NCI-H1092 treated with DMSO at 0.1 percent for 48 hours (cell line): Measurements from ENCODE around the gene TMEM114.
"Not testable (repeated sequence)": the region's sequence is repeated elsewhere in the genome, so short reads cannot be mapped to it uniquely, and the experiment has no call there.

ENCODE experiments used
- DNase-seq: peaks from one replicate; lab custom pipeline; 2025; lab: John Stamatoyannopoulos, UW

Gene TMEM114

GRCh38 chr16:8572919-8573724 is 17.2 kb downstream of the TMEM114 start:
- no peak for DNase-seq

- peak; percentile 6 for DNase-seq
Measured at GRCh38 chr16:8572063-8572918, 18.0 kb downstream of the TMEM114 start.

GRCh38 chr16:8571061-8571596 is 19.2 kb downstream of the TMEM114 start:
- no peak for DNase-seq

GRCh38 chr16:8570393-8570792 is 19.9 kb downstream of the TMEM114 start:
- not testable (repeated sequence) for DNase-seq

GRCh38 chr16:8569650-8570346 is 20.5 kb downstream of the TMEM114 start:
- DNase-seq = no peak

GRCh38 chr16:8568231-8568617 is 22.1 kb downstream of the TMEM114 start:
- DNase-seq = no peak

- DNase-seq = peak; percentile 77
Measured at GRCh38 chr16:8567355-8568230, 22.7 kb downstream of the TMEM114 start.

- DNase-seq = no peak
Measured at GRCh38 chr16:8565498-8565897, 24.8 kb downstream of the TMEM114 start.

- no peak for DNase-seq
Measured at GRCh38 chr16:8564934-8565345, 25.4 kb downstream of the TMEM114 start.

GRCh38 chr16:8563944-8564540 is 26.3 kb downstream of the TMEM114 start:
- not testable (repeated sequence) for DNase-seq

GRCh38 chr16:8561496-8561895 is 28.8 kb downstream of the TMEM114 start:
- DNase-seq = no peak

- no peak for DNase-seq
Measured at GRCh38 chr16:8555400-8555799, 34.9 kb downstream of the TMEM114 start.

GRCh38 chr16:8554881-8555280 is 35.4 kb downstream of the TMEM114 start:
- no peak for DNase-seq

GRCh38 chr16:8554022-8554421 is 36.3 kb downstream of the TMEM114 start:
- no peak for DNase-seq

GRCh38 chr16:8552487-8553221 is 37.7 kb downstream of the TMEM114 start:
- no peak for DNase-seq

- no peak for DNase-seq
Measured at GRCh38 chr16:8551388-8552332, 38.7 kb downstream of the TMEM114 start.

GRCh38 chr16:8550728-8551387 is 39.5 kb downstream of the TMEM114 start:
- DNase-seq = no peak

- no peak for DNase-seq
Measured at GRCh38 chr16:8549843-8550412, 40.4 kb downstream of the TMEM114 start.
